K562 (cell line): Measurements from ENCODE around the gene ANKRD36B. TPM values are rescaled to one million over a fixed set of nuclear protein-coding genes. Genes with fewer than 3 reads are reported as not detected.
A peak's percentile ranks its signal among the peaks of the same experiment; 100 is the strongest.
"Not testable (repeated sequence)": the region's sequence is repeated elsewhere in the genome, so short reads cannot be mapped to it uniquely, and the experiment has no call there.

Experiments
- ATAC-seq: fragments of 200-7000 bp; cut with Tn5 transposase; 3 replicates; pipeline ENCODE4 v1.9.1; 2020; ENCODE audit warnings: moderate library complexity
- BruUV-seq: library from RNA; stranded (reverse); fragments of 400-500 nt; replicated peaks from 2 replicates; lab custom pipeline; 2021; lab: Mats Ljungman, UMichigan
- CTCF ChIA-PET: fragments of 300-600 bp; formaldehyde crosslinking; extraction: SDS; loops from one replicate; lab custom pipeline; 2021; ENCODE audit warnings: low intra/inter-chr PET ratio; lab: Yijun Ruan, JAX
- POLR2A ChIA-PET: fragments of 300-600, 350-650 bp; sonication (Branson Sonifier 250); formaldehyde crosslinking; extraction: SDS; loops from one replicate; lab custom pipeline; 2021; ENCODE audit warnings: antibody characterized with exemption, inconsistent platforms; lab: Yijun Ruan, JAX
- DNase-seq, 4 experiments: peaks; one replicate each; pipeline versions ENCODE4 v3.0.0 to v3.0.0-alpha.2; 2011 to 2018; ENCODE audit warnings: low spot score in 3 of 4, mixed read lengths in 3 of 4; ENCODE audit errors: extremely low read depth in 1 of 4
- FAIRE-seq: peaks from 2 replicates; lab custom pipeline; 2011; peaks lifted over from hg19 to GRCh38; lab: Jason Lieb, UNC
- H2AFZ ChIP-seq: 2 replicates; pipeline ENCODE4 v1.6.0; 2011; ENCODE audit warnings: low read depth, low read length, control low read depth, inconsistent platforms
- H3K27ac ChIP-seq: fragments of 200-600 bp; 3 replicates; pipeline ENCODE4 v1.8.0; 2011; ENCODE audit warnings: low read depth, mild to moderate bottlenecking, control low read depth, inconsistent platforms, low read length, moderate library complexity, mixed read lengths; ENCODE audit errors: extremely low read depth
- H3K27me3 ChIP-seq, 2 experiments: fragments of 300-600 bp in 1 of 2; 2 replicates in 1 of 2; 3 replicates in 1 of 2; pipeline versions ENCODE4 v1.6.0 to v1.8.0; 2011; ENCODE audit warnings: inconsistent platforms in 2 of 2, low read length in 2 of 2, mild to moderate bottlenecking in 1 of 2, mixed read lengths in 1 of 2, moderate library complexity in 1 of 2; ENCODE audit not compliant: control insufficient read depth in 2 of 2, insufficient read depth in 2 of 2
- H3K36me3 ChIP-seq: fragments of 300-600 bp; 3 replicates; pipeline ENCODE4 v1.8.0; 2011; ENCODE audit warnings: mild to moderate bottlenecking, low read length, inconsistent platforms; ENCODE audit not compliant: control insufficient read depth, insufficient read depth
- H3K4me1 ChIP-seq, 2 experiments: fragments of 200-600 bp in 1 of 2; replicated peaks in 1 of 2; 2 replicates in 1 of 2; 3 replicates in 1 of 2; pipeline versions ENCODE4 v1.5.1 to v1.8.0; 2011; ENCODE audit warnings: inconsistent platforms in 2 of 2, low read length in 2 of 2, mild to moderate bottlenecking in 1 of 2, mixed read lengths in 1 of 2, moderate library complexity in 1 of 2; ENCODE audit not compliant: control insufficient read depth in 2 of 2, insufficient read depth in 2 of 2
- H3K4me2 ChIP-seq: 2 replicates; pipeline ENCODE4 v1.6.1; 2011; ENCODE audit warnings: low read length, control low read depth, inconsistent platforms, mixed read lengths; ENCODE audit not compliant: insufficient read depth
- H3K4me3 ChIP-seq: fragments of 200-600 bp; sonication (generic), shearing (Covaris generic); 2 replicates; pipeline ENCODE4 v1.5.1; 2016; ENCODE audit warnings: control low read depth, inconsistent platforms
- H3K79me2 ChIP-seq: fragments of 200-600 bp; 3 replicates; pipeline ENCODE4 v1.8.0; 2011; ENCODE audit warnings: low read length, inconsistent platforms; ENCODE audit not compliant: control insufficient read depth, insufficient read depth
- H3K9ac ChIP-seq, 2 experiments: 2 replicates each; pipeline versions ENCODE4 v1.6.0 to v1.6.1; 2011; ENCODE audit warnings: low read depth in 2 of 2, low read length in 2 of 2, control low read depth in 1 of 2, inconsistent platforms in 1 of 2, mild to moderate bottlenecking in 1 of 2, mixed read lengths in 1 of 2; ENCODE audit not compliant: insufficient read depth in 1 of 2
- H3K9me1 ChIP-seq: one replicate; pipeline ENCODE4 v1.6.0; 2011; ENCODE audit warnings: inconsistent platforms, mild to moderate bottlenecking, low read length, moderate library complexity; ENCODE audit not compliant: control insufficient read depth, insufficient read depth
- H3K9me3 ChIP-seq: replicated peaks from 2 replicates; pipeline ENCODE4 v1.5.1; 2011; ENCODE audit warnings: low read depth, low read length, inconsistent platforms; ENCODE audit not compliant: control insufficient read depth, insufficient read depth
- H4K20me1 ChIP-seq: replicated peaks from 2 replicates; pipeline ENCODE4 v1.6.1; 2011; ENCODE audit warnings: low read length, inconsistent platforms, mixed read lengths; ENCODE audit not compliant: control insufficient read depth, insufficient read depth
- BCOR ChIP-seq: fragments of 450-650 bp; IDR thresholded peaks from 2 replicates; pipeline ENCODE4 v1.6.1; 2016
- ZNF146 ChIP-seq: IDR thresholded peaks from one replicate; pipeline ENCODE4 v1.6.1; 2018; ENCODE audit warnings: missing compliant biosample characterization; ENCODE audit not compliant: unreplicated experiment
- WGBS: fragments of 100-300 bp; shearing (Covaris generic); methylation state at CpG from one replicate; pipeline ENCODE4 v1.1.6; 2016; ENCODE audit warnings: low coverage, mixed read lengths; ENCODE audit not compliant: insufficient coverage; ENCODE audit errors: missing lambda C conversion rate; 5-methylcytosine and 5-hydroxymethylcytosine counted together
- in situ Hi-C: fragments of 300-500 bp; cut with MboI; formaldehyde crosslinking; loops from 4 replicates; pipeline ENCODE4 v1.15.0; 2018; ENCODE audit warnings: inconsistent platforms, mixed read lengths
- intact Hi-C: fragments of 100-400 bp; cut with micrococcal nuclease; formaldehyde crosslinking; loops from 2 replicates; pipeline ENCODE4 v1.14.2; 2022
- polyA plus RNA-seq, 8 experiments: library from polyadenylated mRNA; depleted of rRNA in 4 of 8; stranded (reverse) in 5 of 8; unstranded in 3 of 8; fragments of >200 nt; fragmentation: Nextera tagmentation in 2 of 8; fragmentation: Illumina TruSeq in 1 of 8; extraction: Ambion mirVana in 2 of 8; extraction: Trizol in 1 of 8; gene quantifications; 2 replicates each; pipeline versions ENCODE4 v1.2.1 to v1.2.3, GENCODE V29; 2011 to 2014; ENCODE audit warnings: inconsistent platforms in 1 of 8, missing spikeins in 1 of 8
- total RNA-seq, 7 experiments: library from RNA; depleted of rRNA in 6 of 7; stranded (reverse); fragments of >200 nt in 6 of 7; fragmentation: Illumina TruSeq in 2 of 7; extraction: Trizol in 2 of 7; gene quantifications; 2 replicates each; pipeline versions ENCODE4 v1.2.1 to v1.2.3, GENCODE V29; 2011 to 2021; ENCODE audit warnings: low replicate concordance in 1 of 7

ANKRD36B gene
- total and polyA plus RNA-seq, 9 of the 15 experiments (the other 6 are each of a cell fraction or from before 2014, with no cell fraction given) = 7.6 to 40.9 (median 13.3) TPM

DNA sequence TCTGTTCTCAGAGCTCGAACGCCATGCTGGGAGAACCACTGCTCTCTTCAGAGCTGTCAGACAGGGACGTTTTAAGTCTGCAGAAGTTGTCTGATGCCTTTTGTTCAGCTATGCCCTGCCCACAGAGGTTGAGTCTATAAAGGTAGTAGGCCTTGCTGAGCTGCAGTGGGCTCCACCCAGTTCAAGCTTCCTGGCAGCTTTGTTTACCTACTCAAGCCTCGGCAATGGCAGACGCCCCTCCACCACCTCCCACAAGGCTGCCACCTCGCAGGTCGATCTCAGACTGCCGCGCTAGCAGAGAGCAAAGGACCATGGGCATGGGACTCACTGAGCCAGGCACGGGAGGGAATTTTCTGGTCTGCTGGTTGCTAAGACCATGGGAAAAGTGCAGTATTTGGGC is 11.9 kb upstream of the ANKRD36B start:
- ATAC-seq = not testable (repeated sequence)

DNA sequence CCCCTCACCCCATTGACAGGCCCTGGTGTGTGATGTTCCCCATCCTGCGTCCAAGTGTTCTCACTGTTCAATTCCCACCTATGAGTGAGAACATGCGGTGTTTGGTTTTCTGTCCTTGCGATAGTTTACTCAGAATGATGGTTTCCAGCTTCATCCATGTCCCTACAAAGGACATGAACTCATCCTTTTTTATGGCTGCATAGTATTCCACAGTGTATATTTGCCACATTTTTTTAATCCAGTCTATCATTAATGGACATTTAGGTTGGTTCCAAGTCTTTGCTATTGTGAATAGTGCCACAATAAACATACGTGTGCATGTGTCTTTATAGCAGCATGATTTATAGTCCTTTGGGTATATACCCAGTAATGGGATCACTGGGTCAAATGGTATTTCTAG is 6.5 kb upstream of the ANKRD36B start:
- ATAC-seq = not testable (repeated sequence)

More for the DNA sequence above, 11.9 kb upstream of the ANKRD36B start:
- H3K4me2 ChIP-seq, BruUV-seq, FAIRE-seq, H3K27ac ChIP-seq, H3K36me3 ChIP-seq, H3K27me3 ChIP-seq, H3K9me1 ChIP-seq, H3K4me1 ChIP-seq, H2AFZ ChIP-seq, DNase-seq, H3K9ac ChIP-seq, H3K9me3 ChIP-seq, H3K4me3 ChIP-seq, POLR2A ChIA-PET, in situ Hi-C loops, H4K20me1 ChIP-seq, intact Hi-C loops, H3K79me2 ChIP-seq, CTCF ChIA-PET: not testable (repeated sequence)
- WGBS = 0% methylated on average over 5 of the region's 10 CpGs

More for the DNA sequence above, 6.5 kb upstream of the ANKRD36B start:
- H3K4me1 ChIP-seq, H3K27ac ChIP-seq, DNase-seq, H3K9ac ChIP-seq, POLR2A ChIA-PET, H4K20me1 ChIP-seq, H3K9me1 ChIP-seq, H3K27me3 ChIP-seq, BruUV-seq, H2AFZ ChIP-seq, H3K4me2 ChIP-seq, FAIRE-seq, H3K9me3 ChIP-seq, H3K36me3 ChIP-seq, H3K79me2 ChIP-seq, H3K4me3 ChIP-seq: not testable (repeated sequence)
- in situ Hi-C loops = loop anchor here (5.0 kb wide), 1 partner anchor 106 kb away; no protein-coding TSS in a partner anchor
- WGBS = 56% methylated on average over 1 of the region's 4 CpGs
- TF ChIP-seq ZNF146 (peak; percentile 84), BCOR (peak; percentile 48)
- CTCF ChIA-PET = interaction anchor here (0.6 kb wide), 1 partner anchor 787 kb away, joined by 3 read pairs; no protein-coding TSS in a partner anchor
- intact Hi-C loops = loop anchor here (10.0 kb wide), 3 partner anchors 49 to 789 kb away; partner anchors contain the start of gene COX5B
